DMS153 treated with DMSO at 0.1 percent for 48 hours (cell line): ENCODE measurements around the gene KBTBD3.
"Not testable (repeated sequence)": the region's sequence is repeated elsewhere in the genome, so short reads cannot be mapped to it uniquely, and the experiment has no call there.

Source experiments
- DNase-seq: peaks from one replicate; lab custom pipeline; 2025; ENCODE audit not compliant: unreplicated experiment; lab: John Stamatoyannopoulos, UW

Gene KBTBD3

DNA sequence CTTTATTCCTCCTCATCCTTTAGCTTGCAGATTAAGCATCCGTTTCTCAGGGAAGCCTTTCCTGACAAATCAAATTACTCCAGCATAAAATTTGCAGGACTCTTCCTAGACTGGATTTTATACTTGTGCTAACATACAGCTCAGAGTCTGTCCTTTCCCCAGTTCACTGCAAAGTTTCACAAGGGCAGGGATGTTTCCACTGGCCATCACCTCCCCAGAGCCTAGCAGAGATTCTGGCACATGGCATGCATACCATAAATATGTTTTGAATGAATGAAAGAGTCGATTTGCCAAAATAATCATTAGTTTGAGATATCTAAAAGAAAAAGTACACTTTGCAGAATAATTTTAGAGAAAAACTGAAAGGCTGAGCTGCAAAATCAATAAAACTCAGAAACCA lies 65.7 kb downstream of the KBTBD3 start:
- DNase-seq = no peak

DNA sequence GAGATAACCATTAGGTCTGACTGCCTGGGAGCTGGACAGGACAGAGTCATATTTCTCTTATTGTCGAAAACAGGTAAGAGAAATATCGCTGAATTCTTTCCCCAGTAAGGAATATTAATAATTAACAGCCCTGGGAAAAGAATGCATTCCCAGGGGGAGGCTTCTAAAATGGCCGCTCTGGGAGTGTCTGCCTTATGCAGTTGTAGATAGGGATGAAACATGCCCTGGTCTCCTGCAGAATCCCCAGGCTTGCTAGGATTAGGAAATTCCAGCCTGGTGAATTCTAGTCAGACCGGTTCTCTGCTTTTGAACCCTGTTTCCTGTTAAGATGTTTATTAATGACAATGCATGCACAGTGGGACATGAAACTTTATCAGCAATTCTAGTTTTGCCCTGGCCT lies 74.1 kb downstream of the KBTBD3 start:
- not testable (repeated sequence) for DNase-seq

DNA sequence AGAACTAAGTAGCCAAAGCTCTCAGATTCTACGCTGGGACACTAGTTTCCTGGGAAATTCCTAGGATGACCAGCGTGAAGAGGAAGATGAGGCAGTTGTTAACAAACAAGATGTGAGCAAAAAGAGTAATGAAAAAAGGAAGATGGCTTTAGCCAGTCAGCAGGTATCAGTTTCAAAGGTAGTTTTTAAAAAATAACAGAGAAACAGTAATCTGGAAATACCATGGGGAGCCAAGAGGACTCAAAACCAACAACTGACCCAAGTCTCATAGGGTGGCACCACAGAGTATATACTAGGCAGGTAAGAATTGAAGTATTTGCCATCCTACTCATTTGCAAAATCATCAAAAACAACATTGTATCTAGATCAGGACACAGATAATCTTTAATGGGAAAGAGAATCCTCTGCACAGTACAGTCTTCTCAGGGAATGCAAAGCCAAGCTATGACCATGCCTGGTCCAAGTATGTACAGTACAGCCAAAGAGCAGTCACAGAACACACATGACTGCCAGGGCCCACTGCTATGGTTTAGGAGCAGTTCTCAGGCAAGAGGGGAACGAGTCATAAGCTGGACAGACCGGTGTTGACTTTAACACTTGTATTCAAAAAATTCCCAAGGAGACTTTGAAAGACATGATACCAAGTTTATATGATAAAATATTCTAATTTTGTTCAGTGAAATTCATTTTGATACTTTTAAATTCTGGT lies 75.7 kb downstream of the KBTBD3 start:
- no peak for DNase-seq
